ENCODE data around the gene CSRP2. TPM values are rescaled to one million over a fixed set of nuclear protein-coding genes. Genes with fewer than 3 reads are reported as not detected.

The CSRP2 gene
- total RNA-seq, 1 donor from 2014 or later = 119 TPM

DNA sequence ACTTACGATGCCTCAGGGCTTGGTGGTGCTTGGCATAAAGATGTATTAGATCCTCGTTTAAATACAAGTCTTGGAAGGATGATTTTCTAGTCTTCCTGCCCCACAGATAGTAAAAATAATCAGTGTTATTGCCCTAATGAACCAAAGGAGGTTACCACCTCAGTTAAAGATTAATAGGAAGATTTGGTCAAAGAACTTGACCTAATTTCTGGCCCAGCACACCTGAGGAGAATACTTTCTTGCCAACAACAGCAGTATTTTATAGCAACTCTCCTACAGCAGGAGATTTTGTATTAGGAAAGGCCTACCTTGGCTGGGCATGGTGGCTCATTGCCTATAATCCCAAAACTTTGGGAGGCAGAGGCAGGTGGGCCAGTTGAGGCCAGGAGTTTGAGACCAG is 31.6 kb downstream of the CSRP2 start:
- TF ChIP-seq, protein P1, sequence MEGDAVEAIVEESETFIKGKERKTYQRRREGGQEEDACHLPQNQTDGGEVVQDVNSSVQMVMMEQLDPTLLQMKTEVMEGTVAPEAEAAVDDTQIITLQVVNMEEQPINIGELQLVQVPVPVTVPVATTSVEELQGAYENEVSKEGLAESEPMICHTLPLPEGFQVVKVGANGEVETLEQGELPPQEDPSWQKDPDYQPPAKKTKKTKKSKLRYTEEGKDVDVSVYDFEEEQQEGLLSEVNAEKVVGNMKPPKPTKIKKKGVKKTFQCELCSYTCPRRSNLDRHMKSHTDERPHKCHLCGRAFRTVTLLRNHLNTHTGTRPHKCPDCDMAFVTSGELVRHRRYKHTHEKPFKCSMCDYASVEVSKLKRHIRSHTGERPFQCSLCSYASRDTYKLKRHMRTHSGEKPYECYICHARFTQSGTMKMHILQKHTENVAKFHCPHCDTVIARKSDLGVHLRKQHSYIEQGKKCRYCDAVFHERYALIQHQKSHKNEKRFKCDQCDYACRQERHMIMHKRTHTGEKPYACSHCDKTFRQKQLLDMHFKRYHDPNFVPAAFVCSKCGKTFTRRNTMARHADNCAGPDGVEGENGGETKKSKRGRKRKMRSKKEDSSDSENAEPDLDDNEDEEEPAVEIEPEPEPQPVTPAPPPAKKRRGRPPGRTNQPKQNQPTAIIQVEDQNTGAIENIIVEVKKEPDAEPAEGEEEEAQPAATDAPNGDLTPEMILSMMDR (conservative IDR thresholded peaks at IDR 0.05; ENCODE audit: low read depth, low read length) = no peak
- DNase-seq (ENCODE audit: low read depth) = no peak
- H3K4me3 ChIP-seq (ENCODE audit: low read depth, low read length) = no peak overlapping the region

DNA sequence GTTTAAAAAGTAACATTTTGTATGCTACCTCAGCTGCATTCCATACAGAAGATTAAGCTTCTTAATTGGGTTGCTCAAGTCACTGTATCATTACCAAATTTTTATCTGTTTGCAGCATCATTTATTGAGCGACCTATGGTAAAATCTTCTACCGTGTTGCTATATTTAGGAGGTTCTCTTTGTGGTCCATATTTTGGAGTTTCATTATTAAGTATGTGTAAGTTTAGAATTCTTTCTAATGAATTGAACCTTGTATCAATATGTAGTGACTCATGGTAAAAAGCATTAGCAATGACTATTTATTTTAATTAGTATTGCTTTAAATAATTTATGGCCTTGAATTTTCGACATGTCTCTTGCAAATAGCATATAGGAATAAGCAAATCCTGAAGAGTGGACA is 42.2 kb downstream of the CSRP2 start:
- TF ChIP-seq, protein P1 (conservative IDR thresholded peaks at IDR 0.05; ENCODE audit: low read depth, low read length) = no peak
- DNase-seq (ENCODE audit: low read depth) = no peak
- H3K4me3 ChIP-seq (ENCODE audit: low read depth, low read length) = no peak overlapping the region

DNA sequence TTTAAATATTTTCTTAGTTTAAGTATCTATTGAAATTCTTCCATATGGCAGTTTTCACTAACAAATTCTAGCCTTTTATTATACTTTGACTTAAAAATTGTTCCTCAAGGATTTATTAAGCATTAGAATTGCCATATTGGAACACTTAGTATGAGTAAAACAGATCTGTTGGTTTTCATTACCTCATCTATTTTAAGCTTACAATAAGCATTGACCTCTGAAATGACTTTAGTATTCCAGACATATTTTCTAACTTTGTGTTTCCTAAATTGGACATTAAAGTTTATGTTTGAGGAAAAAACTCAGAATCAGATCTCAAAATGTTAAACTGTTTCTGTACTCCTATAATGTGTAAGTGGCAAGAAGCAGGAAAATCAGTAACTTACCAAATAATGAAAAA is 48.4 kb downstream of the CSRP2 start:
- DNase-seq (ENCODE audit: low read depth) = no peak
- TF ChIP-seq, protein P1 (conservative IDR thresholded peaks at IDR 0.05; ENCODE audit: low read depth, low read length) = no peak
- H3K4me3 ChIP-seq (ENCODE audit: low read depth, low read length) = no peak overlapping the region

DNA sequence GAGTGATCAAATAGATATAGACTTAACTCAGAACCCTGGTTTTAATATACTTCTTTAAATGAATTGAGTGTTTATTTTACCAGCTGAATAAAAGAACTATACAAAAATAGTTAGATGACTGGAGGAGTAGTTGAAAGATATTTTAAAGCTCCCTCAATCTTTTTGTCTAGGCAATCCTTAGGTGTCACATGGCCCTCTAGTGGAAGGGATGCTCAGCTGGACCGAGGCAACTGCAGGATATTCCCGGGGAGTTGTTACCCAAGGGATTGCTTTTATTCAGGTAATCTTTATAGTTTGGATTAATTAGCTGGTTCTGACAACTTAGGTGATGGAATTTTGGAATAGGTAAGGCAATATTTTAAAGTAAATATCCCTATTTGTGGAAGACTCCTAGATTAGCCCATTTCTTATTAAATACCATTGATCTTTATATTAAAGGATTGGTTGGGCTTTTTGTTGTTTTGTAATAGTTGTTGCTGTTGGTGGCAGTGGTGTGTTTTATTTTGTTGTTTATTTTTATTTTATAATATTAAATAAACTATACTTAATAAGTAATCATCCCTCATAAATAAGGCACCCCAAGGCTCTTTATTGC is 57.8 kb downstream of the CSRP2 start:
- DNase-seq (ENCODE audit: low read depth) = no peak
- TF ChIP-seq, protein P1 (conservative IDR thresholded peaks at IDR 0.05; ENCODE audit: low read depth, low read length) = peak; percentile 84
- no peak overlapping the region for H3K4me3 ChIP-seq (ENCODE audit: low read depth, low read length)

DNA sequence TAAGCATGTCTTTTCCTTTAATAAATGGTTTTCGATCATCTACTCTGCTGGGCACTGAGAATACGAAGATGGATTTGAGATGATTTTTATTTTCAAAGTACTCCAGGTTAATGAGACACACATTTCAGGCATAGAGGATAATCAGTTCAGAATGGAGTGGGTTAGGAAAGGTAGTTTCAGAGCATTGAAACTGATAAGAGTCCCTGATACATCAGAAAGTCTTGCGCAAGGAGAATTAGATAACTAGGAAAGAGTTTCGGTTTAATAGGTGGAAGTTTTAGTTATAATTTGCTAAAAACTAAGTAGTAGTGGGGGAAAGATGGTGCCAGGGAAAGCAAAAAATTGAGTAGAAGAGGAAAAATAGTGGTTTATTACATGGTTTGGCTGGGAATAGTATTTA is 64.8 kb downstream of the CSRP2 start:
- TF ChIP-seq, protein P1 (conservative IDR thresholded peaks at IDR 0.05; ENCODE audit: low read depth, low read length) = no peak
- H3K4me3 ChIP-seq (ENCODE audit: low read depth, low read length) = no peak overlapping the region
- DNase-seq (ENCODE audit: low read depth) = no peak

DNA sequence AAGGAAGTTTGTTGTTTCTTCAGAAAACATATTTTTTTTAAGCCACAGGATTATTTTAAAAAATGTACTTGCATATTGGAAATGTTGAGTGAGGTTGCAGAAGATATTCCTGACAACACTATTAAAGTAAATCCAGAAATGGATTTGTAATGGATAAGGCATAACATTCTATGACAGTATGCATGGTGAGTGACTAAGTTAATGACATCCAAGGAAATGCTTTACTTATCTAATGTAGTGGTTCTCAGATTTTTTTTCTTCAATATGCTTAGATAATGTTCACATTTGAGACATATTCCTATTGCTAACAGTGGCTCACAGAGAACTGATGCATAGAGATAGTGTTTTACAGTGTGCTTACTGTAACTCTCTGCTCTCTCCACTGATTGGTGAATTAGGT is 65.6 kb downstream of the CSRP2 start:
- TF ChIP-seq, protein P1 (conservative IDR thresholded peaks at IDR 0.05; ENCODE audit: low read depth, low read length) = no peak
- DNase-seq (ENCODE audit: low read depth) = no peak
- no peak overlapping the region for H3K4me3 ChIP-seq (ENCODE audit: low read depth, low read length)

DNA sequence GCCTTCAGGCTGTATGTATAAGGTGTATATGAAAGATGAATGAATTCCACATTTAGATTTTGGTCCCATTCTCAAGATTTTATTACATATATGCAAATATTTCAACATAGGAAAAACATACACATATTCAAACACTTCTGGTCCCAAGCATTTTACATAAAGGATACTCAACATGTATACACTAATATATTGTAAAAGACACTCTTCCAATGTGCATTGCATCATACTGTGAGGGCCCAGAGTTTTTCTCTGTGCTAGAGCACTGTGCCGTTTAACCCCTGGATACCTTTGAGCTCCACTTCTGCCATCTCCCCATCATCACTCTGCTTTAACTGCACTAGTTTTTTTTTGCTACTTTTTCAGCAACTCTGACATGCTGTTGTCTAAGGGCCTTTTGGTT is 66.8 kb downstream of the CSRP2 start:
- TF ChIP-seq, protein P1 (conservative IDR thresholded peaks at IDR 0.05; ENCODE audit: low read depth, low read length) = no peak
- no peak for DNase-seq (ENCODE audit: low read depth)
- no peak overlapping the region for H3K4me3 ChIP-seq (ENCODE audit: low read depth, low read length)
